H1 (cell line): Measurements from ENCODE around the gene TCF21. TPM values are rescaled to one million over a fixed set of nuclear protein-coding genes. Genes with fewer than 3 reads are reported as not detected.

Experiments used
- CTCF ChIA-PET: fragments of 300-600 bp; sonication (Branson Sonifier 250); formaldehyde crosslinking; loops from one replicate; lab custom pipeline; 2021; ENCODE audit not compliant: partially characterized antibody; lab: Charles Lee
- POLR2A ChIA-PET: fragments of 300-600 bp; sonication (Branson Sonifier 250); formaldehyde crosslinking; loops from one replicate; lab custom pipeline; 2021; ENCODE audit warnings: inconsistent platforms; ENCODE audit not compliant: partially characterized antibody; lab: Charles Lee
- DNase-seq, 2 experiments: peaks; one replicate each; pipeline versions ENCODE4 v3.0.0 to v3.0.0-alpha.2; 2010 to 2022; ENCODE audit warnings: low spot score in 2 of 2, low read depth in 1 of 2, mixed read lengths in 1 of 2
- FAIRE-seq: peaks from 2 replicates; lab custom pipeline; 2011; peaks lifted over from hg19 to GRCh38; lab: Jason Lieb, UNC
- H2AFZ ChIP-seq: 2 replicates; pipeline ENCODE4 v1.8.1; 2012; ENCODE audit warnings: low read length, inconsistent platforms
- H2AK5ac ChIP-seq: 2 replicates; pipeline ENCODE4 v1.6.1; 2013; ENCODE audit warnings: low read depth, low read length
- H2BK120ac ChIP-seq: replicated peaks from 2 replicates; pipeline ENCODE3; 2013; ENCODE audit warnings: low read depth, low read length, inconsistent platforms
- H2BK12ac ChIP-seq: 2 replicates; pipeline ENCODE4 v1.6.1; 2013; ENCODE audit warnings: low read depth, low read length
- H2BK15ac ChIP-seq: 2 replicates; pipeline ENCODE4 v1.6.1; 2013; ENCODE audit warnings: low read length
- H2BK20ac ChIP-seq: 2 replicates; pipeline ENCODE4 v1.6.1; 2013; ENCODE audit warnings: low read length
- H2BK5ac ChIP-seq: 2 replicates; pipeline ENCODE4 v1.6.1; 2013; ENCODE audit warnings: low read depth, low read length
- H3K14ac ChIP-seq: 2 replicates; pipeline ENCODE4 v1.6.1; 2013; ENCODE audit warnings: inconsistent platforms; ENCODE audit not compliant: insufficient read length
- H3K18ac ChIP-seq: 2 replicates; pipeline ENCODE4 v1.6.1; 2013; ENCODE audit warnings: low read length; ENCODE audit errors: extremely low read depth
- H3K23ac ChIP-seq: 2 replicates; pipeline ENCODE4 v1.6.1; 2013; ENCODE audit warnings: inconsistent platforms; ENCODE audit not compliant: insufficient read length
- H3K23me2 ChIP-seq: 2 replicates; pipeline ENCODE4 v1.6.1; 2013; ENCODE audit warnings: low read depth, low read length
- H3K27ac ChIP-seq: 2 replicates; pipeline ENCODE4 v1.6.1; 2011; ENCODE audit warnings: low read depth, low read length, inconsistent platforms
- H3K27me3 ChIP-seq, 4 experiments: replicated peaks in 1 of 4; 1 replicate in 1 of 4; 2 replicates in 3 of 4; pipeline versions ENCODE4 v1.6.1 to v1.8.1; 2011 to 2013; ENCODE audit warnings: low read length in 3 of 4, mild to moderate bottlenecking in 3 of 4, inconsistent platforms in 2 of 4, mixed read lengths in 2 of 4, moderate library complexity in 1 of 4; ENCODE audit not compliant: control insufficient read depth in 3 of 4, insufficient read depth in 3 of 4; ENCODE audit errors: extremely low read depth in 1 of 4
- H3K36me3 ChIP-seq, 4 experiments: 2 replicates each; pipeline versions ENCODE4 v1.6.1 to v1.8.1; 2011 to 2013; ENCODE audit warnings: mild to moderate bottlenecking in 4 of 4, low read length in 3 of 4, moderate library complexity in 2 of 4, control low read depth in 1 of 4, inconsistent platforms in 1 of 4; ENCODE audit not compliant: insufficient read depth in 4 of 4, control insufficient read depth in 2 of 4
- H3K4ac ChIP-seq: replicated peaks from 2 replicates; pipeline ENCODE3; 2013; ENCODE audit warnings: low read length, low read depth, mixed read lengths, inconsistent platforms; ENCODE audit not compliant: insufficient read length
- H3K4me1 ChIP-seq, 4 experiments: replicated peaks in 1 of 4; 1 replicate in 1 of 4; 2 replicates in 3 of 4; pipeline versions ENCODE4 v1.6.1 to v1.8.1; 2011 to 2013; ENCODE audit warnings: low read length in 3 of 4, inconsistent platforms in 2 of 4, mixed read lengths in 1 of 4; ENCODE audit not compliant: insufficient read depth in 4 of 4, control insufficient read depth in 3 of 4
- H3K4me2 ChIP-seq, 2 experiments: 2 replicates each; pipeline versions ENCODE4 v1.6.1 to v1.8.1; 2011 to 2013; ENCODE audit warnings: low read depth in 2 of 2, low read length in 2 of 2, control low read depth in 1 of 2, inconsistent platforms in 1 of 2, mild to moderate bottlenecking in 1 of 2; ENCODE audit not compliant: insufficient read depth in 1 of 2
- H3K4me3 ChIP-seq, 4 experiments: fragments of 200-600, 300-600 bp in 1 of 4; sonication (generic), shearing (Covaris generic), sonication (Bioruptor Twin) in 1 of 4; 2 replicates each; pipeline versions ENCODE4 v1.5.1 to v1.8.1; 2011 to 2016; ENCODE audit warnings: low read length in 4 of 4, low read depth in 3 of 4, control low read depth in 2 of 4, inconsistent platforms in 2 of 4, mild to moderate bottlenecking in 2 of 4, mixed read lengths in 1 of 4, moderate library complexity in 1 of 4; ENCODE audit not compliant: insufficient read depth in 2 of 4; ENCODE audit errors: extremely low read depth in 1 of 4
- H3K56ac ChIP-seq: replicated peaks from 2 replicates; pipeline ENCODE3; 2013; ENCODE audit warnings: low read depth, mild to moderate bottlenecking, mixed read lengths, low read length, inconsistent platforms; ENCODE audit not compliant: insufficient read length
- H3K79me1 ChIP-seq: 2 replicates; pipeline ENCODE4 v1.6.1; 2013; ENCODE audit warnings: low read depth, low read length, control low read depth
- H3K79me2 ChIP-seq, 2 experiments: 2 replicates each; pipeline versions ENCODE4 v1.6.1 to v1.8.1; 2012 to 2013; ENCODE audit warnings: low read length in 2 of 2, mild to moderate bottlenecking in 2 of 2, inconsistent platforms in 1 of 2; ENCODE audit not compliant: insufficient read depth in 2 of 2, control insufficient read depth in 1 of 2
- H3K9ac ChIP-seq, 4 experiments: replicated peaks in 1 of 4; 1 replicate in 1 of 4; 2 replicates in 3 of 4; pipeline versions ENCODE4 v1.6.1 to v1.8.1; 2011 to 2013; ENCODE audit warnings: low read depth in 3 of 4, low read length in 3 of 4, control low read depth in 2 of 4, mild to moderate bottlenecking in 2 of 4, moderate library complexity in 2 of 4, inconsistent platforms in 1 of 4; ENCODE audit errors: extremely low read depth in 1 of 4
- H3K9me3 ChIP-seq, 2 experiments: 2 replicates each; pipeline versions ENCODE4 v1.6.1 to v1.8.1; 2012 to 2013; ENCODE audit warnings: mild to moderate bottlenecking in 2 of 2, moderate library complexity in 2 of 2, control low read depth in 1 of 2, inconsistent platforms in 1 of 2, low read depth in 1 of 2, low read length in 1 of 2, mixed read lengths in 1 of 2; ENCODE audit not compliant: insufficient read depth in 2 of 2
- H4K20me1 ChIP-seq, 2 experiments: replicated peaks in 1 of 2; 2 replicates each; pipeline versions ENCODE3 to v1.8.1; 2011 to 2013; ENCODE audit warnings: inconsistent platforms in 2 of 2, low read length in 2 of 2, mild to moderate bottlenecking in 1 of 2; ENCODE audit not compliant: insufficient read depth in 2 of 2, control insufficient read depth in 1 of 2
- H4K5ac ChIP-seq: 2 replicates; pipeline ENCODE4 v1.6.1; 2013; ENCODE audit warnings: low read length, low read depth, mixed read lengths, inconsistent platforms; ENCODE audit not compliant: insufficient read length
- H4K8ac ChIP-seq: 2 replicates; pipeline ENCODE4 v1.8.0; 2013; ENCODE audit warnings: mild to moderate bottlenecking, moderate library complexity, low read length, inconsistent platforms; ENCODE audit not compliant: insufficient read depth; ENCODE audit errors: extremely low read depth
- H4K91ac ChIP-seq: replicated peaks from 2 replicates; pipeline ENCODE3; 2013; ENCODE audit warnings: low read length, mixed read lengths, inconsistent platforms; ENCODE audit not compliant: insufficient read length
- BRCA1 ChIP-seq: IDR thresholded peaks from 2 replicates; pipeline ENCODE4 v1.6.1; 2012; ENCODE audit warnings: low read depth, low read length, improper control_type of control experiment
- GABPA ChIP-seq: IDR thresholded peaks from 2 replicates; pipeline ENCODE4 v1.6.1; 2011; ENCODE audit warnings: mild to moderate bottlenecking, low read length, moderate library complexity, borderline replicate concordance; ENCODE audit not compliant: insufficient read depth
- PHF8 ChIP-seq: fragments of 200-600 bp; sonication (generic); conservative IDR thresholded peaks from 2 replicates; pipeline ENCODE4 v1.7.1; 2012; ENCODE audit warnings: low read depth, mild to moderate bottlenecking, inconsistent platforms, low read length, moderate library complexity
- POLR2A ChIP-seq, 2 experiments: IDR thresholded peaks; 1 replicate in 1 of 2; 2 replicates in 1 of 2; pipeline ENCODE4 v1.6.1; 2011; ENCODE audit warnings: low read depth in 2 of 2, low read length in 2 of 2, mild to moderate bottlenecking in 2 of 2; ENCODE audit errors: control extremely low read depth in 1 of 2
- RBBP5 ChIP-seq: IDR thresholded peaks from 2 replicates; pipeline ENCODE4 v1.7.1; 2012; ENCODE audit warnings: low read depth, mild to moderate bottlenecking, inconsistent platforms, low read length, moderate library complexity, borderline replicate concordance
- TAF1 ChIP-seq: IDR thresholded peaks from 2 replicates; pipeline ENCODE4 v1.6.1; 2011; ENCODE audit warnings: mild to moderate bottlenecking, low read depth, low read length
- TEAD4 ChIP-seq: IDR thresholded peaks from 2 replicates; pipeline ENCODE4 v1.6.1; 2012; ENCODE audit warnings: low read depth, low read length, inconsistent platforms, mixed read lengths
- polyA plus RNA-seq, 7 experiments: library from polyadenylated mRNA; depleted of rRNA in 3 of 7; stranded (reverse) in 5 of 7; unstranded in 2 of 7; fragments of >200 nt in 5 of 7; fragments of 200-250 nt in 2 of 7; gene quantifications; 1 replicate in 5 of 7; 2 replicates in 1 of 7; 4 replicates in 1 of 7; pipeline versions ENCODE4 v1.2.1 to v1.2.3, GENCODE V29; 2011 to 2013; ENCODE audit warnings: missing spikeins in 2 of 7, mixed read lengths in 2 of 7
- total RNA-seq: library from RNA; stranded (reverse); fragmentation: NEBNext Ultra II Directional; extraction: Animal tissue kit (Norgen Biotek cat#: 25700); gene quantifications from 2 replicates; pipeline ENCODE4 v1.2.1, GENCODE V29; 2021

Gene TCF21
- total and polyA plus RNA-seq, 2 of the 8 experiments (the other 6 are each of a cell fraction or from before 2014, with no cell fraction given): 0.05 to 0.09 TPM

- no peaks in the 10 kb centered on the region for H3K79me2 ChIP-seq
- no peak overlapping the region for H3K9ac ChIP-seq
- H3K14ac ChIP-seq: no peak overlapping the region
- H3K79me1 ChIP-seq: no peaks in the 10 kb centered on the region
- no peak overlapping the region for H2BK5ac ChIP-seq
- H3K9me3 ChIP-seq: no peaks in the 10 kb centered on the region
- H3K27me3 ChIP-seq: peaks cover 21 to 33% (median 27%) of the 10 kb centered on the region in 4 experiments
- peaks cover 0 to under 1% (median 0%) of the 10 kb centered on the region in 4 experiments; a peak in 1 of 8 replicates for H3K36me3 ChIP-seq
- no peak overlapping the region for H3K4me3 ChIP-seq
- ChIA-PET POLR2A (no interaction called here), CTCF (interaction anchor here (0.6 to 1.8 kb wide), 9 partner anchors 9 to 1629 kb away, joined by 3 to 7 read pairs (median 4); no protein-coding TSS in a partner anchor)
- no peak for DNase-seq
- no peak for FAIRE-seq
- H3K23me2 ChIP-seq: peaks cover 7% of the 10 kb centered on the region; the same call in 1 of the 2 replicates
- no peak overlapping the region for H2BK15ac ChIP-seq
- no peak overlapping the region for H4K8ac ChIP-seq
- peaks cover under 1 to 5% (median 2%) of the 10 kb centered on the region in 4 experiments; a peak in 2 of 7 replicates for H3K4me1 ChIP-seq
- H2AFZ ChIP-seq: no peak overlapping the region
- H2AK5ac ChIP-seq: no peak overlapping the region
- H3K23ac ChIP-seq: no peak overlapping the region
- H4K91ac ChIP-seq: no peak overlapping the region
- H2BK20ac ChIP-seq: no peak overlapping the region
- no peak overlapping the region for H3K4me2 ChIP-seq
- no peak overlapping the region for H3K56ac ChIP-seq
- H3K4ac ChIP-seq: no peak overlapping the region
- H3K27ac ChIP-seq: no peak overlapping the region
- no peak overlapping the region for H4K5ac ChIP-seq
- no peak overlapping the region for H2BK120ac ChIP-seq
- H3K18ac ChIP-seq: no peak overlapping the region
- H4K20me1 ChIP-seq: peaks cover 0 to 3% of the 10 kb centered on the region in 2 experiments
- H2BK12ac ChIP-seq: no peak overlapping the region
- TF ChIP-seq RBBP5: no peak
- TF ChIP-seq BRCA1: no peak
- TF ChIP-seq GABPA: no peak
- TF ChIP-seq TEAD4: no peak
- TF ChIP-seq TAF1: no peak
- no peak for TF ChIP-seq PHF8
- no peak for TF ChIP-seq POLR2A (IDR thresholded peaks at IDR 0.05; ENCODE audit: control extremely low read depth in 1 of 2, low read depth in 2 of 2, low read length in 2 of 2)
These were observed 10.6 kb downstream of the TCF21 start for GRCh38 chr6:133899556-133899955.
